HG02870 (cell line): ENCODE results near the gene TMOD3.

Source experiments
- ATAC-seq: cut with Tn5 transposase; IDR thresholded peaks from one replicate; pipeline ENCODE4 v1.9.1; 2021; ENCODE audit warnings: mild to moderate bottlenecking, moderate library complexity; ENCODE audit not compliant: unreplicated experiment

TMOD3 gene

GRCh38 chr15:51889486-51889885 is 60.0 kb downstream of the TMOD3 start:
- ATAC-seq, result no peak

- ATAC-seq, result no peak
Observed at GRCh38 chr15:51904421-51904820, 75.0 kb downstream of the TMOD3 start.

- no peak for ATAC-seq
Observed at GRCh38 chr15:51904931-51905330, 75.5 kb downstream of the TMOD3 start.

- no peak for ATAC-seq
Observed at GRCh38 chr15:51907136-51907862, 77.8 kb downstream of the TMOD3 start.

- ATAC-seq, result no peak
Observed at GRCh38 chr15:51908316-51908715, 78.9 kb downstream of the TMOD3 start.

GRCh38 chr15:51909584-51909983 is 80.1 kb downstream of the TMOD3 start:
- no peak for ATAC-seq

- ATAC-seq, result no peak
Observed at GRCh38 chr15:51912528-51912927, 83.1 kb downstream of the TMOD3 start.

GRCh38 chr15:51917493-51917892 is 88.0 kb downstream of the TMOD3 start:
- no peak for ATAC-seq

GRCh38 chr15:51924156-51925068 is 95.0 kb downstream of the TMOD3 start:
- no peak for ATAC-seq

GRCh38 chr15:51926809-51927208 is 97.4 kb downstream of the TMOD3 start:
- ATAC-seq, result no peak

- ATAC-seq, result no peak
Observed at GRCh38 chr15:51931016-51931415, 101.6 kb downstream of the TMOD3 start.

- no peak for ATAC-seq
Observed at GRCh38 chr15:51931638-51932037, 102.2 kb downstream of the TMOD3 start.

- no peak for ATAC-seq
Observed at GRCh38 chr15:51932161-51932560, 102.7 kb downstream of the TMOD3 start.

GRCh38 chr15:51935466-51936104 is 106.1 kb downstream of the TMOD3 start:
- peak; percentile 96 for ATAC-seq

- ATAC-seq, result no peak
Observed at GRCh38 chr15:51936105-51936478, 106.6 kb downstream of the TMOD3 start.

- ATAC-seq, result no peak
Observed at GRCh38 chr15:51938286-51938685, 108.8 kb downstream of the TMOD3 start.

GRCh38 chr15:51939216-51939615 is 109.8 kb downstream of the TMOD3 start:
- no peak for ATAC-seq

GRCh38 chr15:51947124-51947523 is 117.7 kb downstream of the TMOD3 start:
- no peak for ATAC-seq

GRCh38 chr15:51952805-51953204 is 123.4 kb downstream of the TMOD3 start:
- ATAC-seq, result no peak

GRCh38 chr15:51955504-51955903 is 126.1 kb downstream of the TMOD3 start:
- no peak for ATAC-seq
